IPS DF 4.7 (cell line): ENCODE results near the gene LAMA2.

Experiments
- DNase-seq: peaks from one replicate; pipeline ENCODE4 v3.0.0-alpha.2; 2013; ENCODE audit warnings: low spot score; ENCODE audit errors: extremely low read depth

Gene LAMA2

DNA sequence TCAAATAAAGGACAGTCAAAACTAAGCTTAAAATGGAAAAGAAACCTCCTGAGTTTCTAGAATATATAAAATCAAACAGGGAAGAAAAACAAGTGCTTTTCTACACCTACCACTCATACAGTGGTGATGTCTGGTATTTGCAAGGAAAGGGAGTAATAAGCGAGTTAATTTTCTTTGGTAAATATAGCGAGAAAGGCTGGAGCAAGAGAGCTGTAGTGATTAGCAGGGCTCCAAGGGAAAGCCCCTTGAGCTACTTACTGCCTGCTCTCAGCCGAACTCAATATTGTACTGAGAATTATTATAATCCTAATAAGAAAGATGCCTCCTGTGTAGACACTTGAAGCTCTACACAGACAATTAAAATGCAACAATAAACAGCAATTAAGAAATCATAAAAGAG is 296.3 kb downstream of the LAMA2 start:
- DNase-seq: no peak

DNA sequence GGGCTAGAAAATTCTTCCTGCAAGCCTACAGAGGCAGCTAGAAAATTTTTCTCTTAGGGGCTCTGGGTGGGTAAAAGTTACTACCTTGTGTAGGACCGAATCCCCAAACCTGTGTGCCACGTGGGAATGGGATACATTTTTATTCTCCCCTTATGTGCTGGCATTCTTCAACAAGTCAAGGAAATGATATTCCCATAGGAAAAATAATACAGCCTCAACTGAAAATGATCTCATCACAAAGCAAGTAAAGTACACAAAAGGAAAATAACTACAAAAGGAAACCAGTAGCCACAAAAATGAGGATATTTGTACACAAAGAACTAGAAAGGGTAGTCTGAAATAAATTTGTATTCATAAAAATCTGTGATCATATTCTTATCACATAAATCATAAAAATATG is 298.1 kb downstream of the LAMA2 start:
- DNase-seq: no peak

DNA sequence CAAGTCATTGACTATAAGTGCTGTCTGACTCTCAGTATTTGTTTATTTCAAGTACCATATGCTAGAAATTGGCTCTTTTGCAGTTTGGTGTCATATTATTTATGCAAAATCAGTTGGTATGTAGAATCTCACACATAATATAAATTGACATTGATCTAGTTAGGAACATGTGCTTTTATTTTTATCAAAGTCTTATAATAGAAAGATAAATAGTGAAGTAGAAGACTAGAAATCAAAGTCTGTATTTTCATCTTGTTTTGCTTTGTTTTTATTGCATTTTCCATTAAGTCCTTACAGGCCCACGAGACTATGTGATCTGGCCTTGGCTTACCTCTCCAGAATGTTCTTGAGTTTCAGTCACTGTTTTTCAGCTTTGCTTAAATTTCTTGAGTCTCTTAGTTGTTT is 300.3 kb downstream of the LAMA2 start:
- DNase-seq: no peak

DNA sequence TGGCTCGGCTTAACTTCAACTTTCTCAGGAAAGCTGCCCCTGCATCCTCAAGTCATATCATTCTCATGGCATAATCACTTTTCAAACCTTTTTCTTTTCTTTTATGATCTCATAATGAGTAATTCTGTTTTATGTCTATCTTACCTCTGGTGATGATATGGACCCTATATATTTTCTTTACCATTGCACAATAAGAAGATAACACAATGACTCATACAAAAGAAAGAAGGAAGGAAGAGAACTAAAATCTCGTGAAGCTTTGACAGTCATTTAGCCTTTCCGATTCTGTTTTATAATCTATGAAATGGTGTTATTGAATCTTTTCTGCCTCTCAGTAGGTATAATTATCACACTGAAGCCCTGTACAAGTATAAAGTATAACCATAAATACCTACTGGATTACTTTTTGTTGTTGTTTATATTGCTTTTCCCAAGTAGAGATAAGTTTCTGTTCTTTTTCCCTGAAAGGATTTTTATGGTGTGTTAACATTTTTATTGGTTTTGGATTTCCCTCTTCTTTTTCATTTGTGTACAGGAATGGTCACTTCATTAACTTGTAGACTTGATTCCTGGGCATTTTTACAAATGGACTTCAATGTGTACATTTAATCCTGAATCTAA is 300.9 kb downstream of the LAMA2 start:
- no peak for DNase-seq

DNA sequence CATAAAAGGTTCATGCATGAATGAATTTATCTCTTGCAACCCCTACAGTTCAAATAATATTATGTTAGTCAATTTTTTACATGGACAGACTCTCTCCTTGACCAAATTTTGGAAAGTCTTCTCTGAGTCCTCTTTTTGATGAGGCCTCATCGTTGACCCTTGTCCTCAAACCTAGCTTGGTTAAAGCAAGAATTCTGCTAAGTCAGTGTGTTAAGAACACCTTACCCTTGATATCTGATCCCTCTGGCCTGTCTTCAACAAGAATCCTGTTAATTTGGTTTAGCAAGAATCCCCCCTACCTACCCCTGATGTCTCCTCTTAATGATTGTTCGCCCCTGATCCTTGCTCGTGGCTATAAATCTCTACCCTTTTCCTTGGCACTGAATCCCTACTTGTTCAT is 301.4 kb downstream of the LAMA2 start:
- DNase-seq: no peak

DNA sequence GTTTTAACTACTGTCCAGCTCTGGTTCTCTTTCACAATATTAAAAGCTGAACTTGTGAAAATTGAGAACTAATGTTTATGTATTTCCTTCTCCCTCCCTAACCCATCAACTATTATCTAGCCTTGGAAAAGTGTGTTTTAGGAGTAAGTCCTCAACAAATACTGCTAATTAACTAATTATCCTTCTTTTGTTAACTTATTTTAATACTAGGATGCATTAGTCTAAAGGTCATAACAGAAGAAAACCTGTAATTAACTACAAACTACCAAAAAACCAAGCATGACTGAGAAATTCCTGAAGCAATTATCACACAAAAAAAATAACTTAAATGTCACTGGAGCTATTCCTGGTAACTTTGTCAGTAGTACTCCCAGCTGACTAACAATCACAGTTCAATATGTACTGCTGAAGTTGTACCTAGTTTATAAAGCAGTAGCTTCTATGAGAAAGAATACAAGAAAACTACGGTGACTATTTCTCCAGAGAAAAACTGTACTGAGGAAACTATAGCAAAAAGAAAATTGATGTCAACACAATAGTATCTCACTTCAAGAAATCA is 301.9 kb downstream of the LAMA2 start:
- DNase-seq: no peak

DNA sequence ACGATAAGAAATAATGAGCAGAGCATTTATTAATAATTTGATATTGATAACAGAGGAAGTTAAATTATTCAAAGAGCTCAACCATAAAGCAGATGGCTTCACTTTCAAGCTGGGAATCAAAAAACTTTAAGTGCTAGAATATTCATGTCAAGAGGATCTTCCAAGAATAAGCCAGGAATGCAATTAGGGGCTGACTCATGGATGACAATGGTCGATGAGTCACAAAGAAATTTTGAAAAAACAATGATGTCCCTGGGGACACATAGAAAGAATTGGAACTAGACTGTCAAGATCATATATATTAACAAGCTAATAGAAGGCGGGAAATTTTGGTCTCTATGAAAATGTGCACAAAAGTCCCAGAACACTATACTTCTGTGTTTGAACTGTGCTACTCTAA is 304.1 kb downstream of the LAMA2 start:
- no peak for DNase-seq

DNA sequence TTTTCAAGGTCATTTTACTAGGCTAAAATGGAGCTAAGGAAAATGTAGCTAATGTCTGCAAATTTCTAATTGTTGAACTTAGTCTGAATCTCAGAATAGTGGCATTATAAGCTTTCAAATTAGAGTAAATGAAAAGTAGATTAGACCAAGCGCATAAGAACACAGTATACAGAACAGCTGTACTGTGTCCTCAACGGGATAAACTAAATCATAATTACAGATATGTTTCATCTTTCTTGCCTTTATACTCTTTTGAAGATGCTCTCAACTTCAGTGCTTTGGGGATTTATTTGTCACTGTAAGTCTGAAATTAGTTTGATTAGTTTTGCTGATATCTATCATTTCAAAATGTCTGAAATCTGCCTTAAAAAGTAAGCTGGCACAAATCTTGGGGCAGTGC is 305.4 kb downstream of the LAMA2 start:
- DNase-seq: no peak

DNA sequence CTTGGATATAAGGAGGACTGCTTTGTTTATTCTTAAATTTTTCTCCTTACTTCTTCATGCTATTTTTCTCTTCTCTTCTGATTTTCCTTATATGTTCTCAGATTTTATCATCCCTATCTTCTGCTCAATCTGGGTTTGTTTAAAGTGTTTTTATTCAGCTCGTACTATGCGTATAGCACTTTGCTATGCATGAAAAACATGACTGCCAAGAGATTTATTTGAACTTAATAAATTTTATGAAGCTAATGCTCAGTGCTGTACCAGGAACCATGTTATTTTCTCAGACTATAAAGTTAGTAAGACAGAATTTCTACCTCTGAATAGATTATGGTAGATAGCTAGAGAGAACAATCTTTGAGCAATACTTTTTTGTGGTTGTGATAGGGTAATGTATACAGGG is 305.9 kb downstream of the LAMA2 start:
- DNase-seq: no peak

DNA sequence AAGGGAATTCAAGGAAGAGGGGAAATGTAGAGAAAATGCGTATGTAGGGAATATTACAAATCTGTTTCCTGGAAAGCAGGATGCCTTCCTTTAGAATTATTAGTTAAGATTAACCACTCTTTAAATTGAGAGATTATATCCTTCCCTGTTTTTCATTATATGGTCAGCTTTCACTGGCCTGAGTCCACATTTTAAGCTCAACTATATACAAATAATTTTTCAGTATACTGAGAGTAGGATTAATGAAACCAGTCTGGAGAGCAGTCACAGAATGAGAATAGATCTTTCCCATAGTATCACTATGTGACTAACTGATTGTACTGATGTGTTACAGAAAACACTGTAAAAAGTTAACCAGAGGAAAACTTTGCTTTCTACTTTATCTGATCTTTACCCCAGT is 306.3 kb downstream of the LAMA2 start:
- no peak for DNase-seq

DNA sequence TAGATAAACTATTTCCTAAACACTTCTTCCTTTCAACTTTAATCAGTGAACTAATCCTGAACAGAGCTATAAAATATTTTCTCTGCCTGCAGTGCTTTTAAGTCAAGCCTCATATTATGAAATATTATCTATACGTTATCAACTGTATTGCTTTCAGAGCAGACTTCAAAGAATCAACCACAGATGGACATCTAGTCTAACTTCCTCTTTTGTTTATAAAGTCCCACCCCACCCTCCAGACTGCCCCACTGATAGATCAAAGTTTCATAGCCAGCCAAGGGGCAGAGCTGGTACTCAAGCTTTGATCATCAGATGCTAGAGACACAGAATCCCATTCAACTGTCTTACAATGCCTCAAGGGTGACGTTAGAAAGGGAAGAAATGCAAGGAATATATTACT is 308.3 kb downstream of the LAMA2 start:
- DNase-seq: no peak

DNA sequence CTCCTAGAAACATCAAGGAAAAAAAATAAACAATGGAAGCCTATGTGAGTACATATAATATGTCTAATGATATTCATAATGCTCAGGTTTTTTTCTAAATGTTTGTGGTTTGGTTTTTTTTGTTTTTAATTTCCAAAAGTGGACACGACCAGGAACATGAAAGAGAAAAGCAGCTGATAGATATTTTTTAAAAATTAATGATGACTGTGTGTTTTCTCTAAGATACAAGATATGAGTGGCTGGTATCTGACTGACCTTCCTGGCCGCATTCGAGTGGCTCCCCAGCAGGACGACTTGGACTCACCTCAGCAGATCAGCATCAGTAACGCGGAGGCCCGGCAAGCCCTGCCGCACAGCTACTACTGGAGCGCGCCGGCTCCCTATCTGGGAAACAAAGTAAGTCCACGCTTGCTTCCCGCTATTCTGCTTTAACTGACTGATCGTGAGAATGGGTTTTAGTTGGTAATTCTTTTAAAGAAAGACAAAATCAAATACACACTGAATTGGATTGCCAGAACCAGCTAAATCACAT is 309.6 kb downstream of the LAMA2 start:
- DNase-seq: no peak

DNA sequence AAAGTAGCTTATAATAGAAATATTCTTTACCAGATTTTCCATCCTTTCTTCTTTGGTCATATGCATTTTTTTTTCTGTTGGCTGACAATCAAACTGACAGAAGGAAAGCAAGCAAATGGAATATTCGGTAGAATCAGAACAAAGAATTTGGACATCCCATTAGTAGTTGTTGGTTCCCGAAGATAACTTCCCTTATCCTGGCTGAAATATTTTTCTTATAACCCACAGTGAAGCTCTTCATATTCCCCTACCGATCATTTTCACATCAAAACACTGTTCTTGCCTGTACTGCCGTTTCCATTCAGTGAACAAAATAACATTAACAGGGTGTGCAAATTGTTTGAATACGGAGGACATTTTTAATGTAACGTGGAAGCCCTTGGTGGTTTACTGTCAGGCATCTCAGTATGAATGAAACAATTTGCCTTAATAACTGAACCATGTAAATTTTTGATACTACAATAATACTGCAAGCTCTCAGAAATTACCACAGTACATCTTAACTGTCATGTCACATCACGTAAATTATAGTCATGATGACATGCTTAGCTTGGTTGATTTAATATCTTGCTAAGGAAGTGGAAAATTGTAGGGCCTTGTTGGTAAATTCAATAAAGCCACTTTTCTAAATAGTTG is 311.5 kb downstream of the LAMA2 start:
- no peak for DNase-seq

DNA sequence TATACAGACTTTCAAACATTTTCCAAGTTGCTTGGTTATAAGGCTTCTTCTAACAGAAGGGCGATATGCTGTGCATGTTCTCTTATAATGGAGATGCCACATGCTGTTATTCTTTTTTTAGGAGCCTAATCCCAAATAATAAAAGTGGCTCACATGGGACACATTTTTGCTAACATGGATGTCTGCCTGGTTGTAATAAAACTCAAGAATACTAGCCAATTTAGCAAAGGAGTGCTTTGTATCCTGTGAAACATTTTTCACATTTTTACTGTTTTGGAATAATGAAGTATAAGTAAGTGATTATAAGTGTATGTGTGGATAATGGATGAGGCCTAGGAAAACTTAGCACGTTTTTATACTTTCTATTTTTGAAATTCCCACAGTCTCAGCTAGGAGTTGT is 312.2 kb downstream of the LAMA2 start:
- DNase-seq: no peak

DNA sequence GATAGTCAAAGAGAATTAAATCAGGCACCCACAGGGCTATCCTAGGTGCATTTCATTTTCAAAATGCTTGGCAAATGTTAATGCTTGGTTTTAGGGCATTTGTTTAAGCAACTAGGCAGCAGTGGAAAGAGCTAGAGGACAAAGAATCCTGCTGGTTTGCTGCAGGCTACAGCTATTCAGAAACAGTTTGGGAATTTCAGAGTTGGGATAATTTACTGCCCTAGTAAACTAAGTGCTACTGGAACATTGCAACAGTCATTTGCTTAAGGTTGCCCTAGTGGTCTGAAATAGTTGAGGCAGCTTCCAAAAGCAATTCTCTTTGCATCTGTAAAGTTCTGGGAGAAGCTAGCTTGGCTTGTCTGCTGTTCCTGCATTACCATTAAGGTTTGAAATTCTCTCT is 312.7 kb downstream of the LAMA2 start:
- DNase-seq: no peak

DNA sequence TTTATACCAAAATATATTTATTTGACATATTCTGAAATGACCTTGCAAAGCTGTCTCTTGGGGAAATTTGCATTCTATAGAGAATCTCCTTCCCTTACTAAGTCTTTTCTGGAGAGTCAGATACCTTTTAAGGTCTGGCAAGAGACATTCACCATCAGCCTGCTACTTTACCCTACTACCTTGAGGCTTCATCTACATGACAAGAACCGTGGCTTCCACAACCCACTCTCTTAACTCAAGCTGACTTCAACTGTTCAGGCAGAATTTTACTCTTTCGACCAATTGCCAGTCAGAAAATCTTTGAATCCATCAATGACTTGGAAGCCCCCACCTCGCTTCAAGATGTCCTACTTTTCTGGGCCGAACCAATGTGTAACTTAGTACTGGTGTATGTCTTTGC is 314.2 kb downstream of the LAMA2 start:
- no peak for DNase-seq

DNA sequence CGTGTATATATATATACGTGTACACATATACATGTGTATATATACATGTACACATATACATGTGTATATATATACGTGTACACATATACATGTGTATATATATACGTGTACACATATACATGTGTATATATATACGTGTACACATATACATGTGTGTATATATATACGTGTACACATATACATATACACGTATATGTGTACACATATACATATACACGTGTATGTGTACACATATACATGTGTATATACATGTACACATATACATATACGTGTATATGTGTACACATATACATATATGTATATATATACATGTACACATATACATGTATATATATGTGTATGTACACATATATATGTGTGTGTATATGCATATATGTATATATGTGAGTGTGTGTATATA is 317.2 kb downstream of the LAMA2 start:
- DNase-seq: no peak

DNA sequence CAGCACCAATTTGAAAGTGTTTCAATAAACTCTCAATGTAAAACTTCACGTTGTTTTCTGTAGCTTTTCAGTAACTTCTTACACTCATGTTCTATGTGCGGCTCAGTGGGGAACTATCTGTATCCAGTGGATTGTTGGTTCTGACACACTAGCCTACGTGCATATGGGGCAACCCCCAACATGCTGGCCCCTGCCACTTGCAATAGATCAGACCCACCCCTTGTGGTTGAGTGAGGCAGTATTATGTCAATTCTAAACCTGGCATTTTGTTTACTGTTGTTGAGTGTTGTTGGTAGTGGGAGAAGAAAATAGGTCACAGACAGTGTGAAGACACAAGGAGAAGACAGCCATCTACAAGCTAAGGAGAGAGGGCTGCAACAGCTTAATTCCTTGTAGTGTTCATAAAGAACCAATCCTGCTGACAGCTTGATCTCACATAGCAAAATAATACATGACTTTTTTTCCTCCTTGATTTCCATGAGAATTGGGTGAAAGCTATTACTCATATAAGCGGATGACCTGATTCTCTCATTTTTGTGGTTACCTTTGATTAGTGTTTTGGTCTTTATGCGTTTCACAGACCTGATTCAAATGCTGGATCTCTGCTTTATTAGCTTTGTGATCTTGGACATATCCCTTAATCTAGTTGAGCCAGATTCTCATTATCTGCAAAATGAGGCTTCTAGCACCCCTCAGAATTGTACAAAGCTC is 320.4 kb downstream of the LAMA2 start:
- DNase-seq: no peak

DNA sequence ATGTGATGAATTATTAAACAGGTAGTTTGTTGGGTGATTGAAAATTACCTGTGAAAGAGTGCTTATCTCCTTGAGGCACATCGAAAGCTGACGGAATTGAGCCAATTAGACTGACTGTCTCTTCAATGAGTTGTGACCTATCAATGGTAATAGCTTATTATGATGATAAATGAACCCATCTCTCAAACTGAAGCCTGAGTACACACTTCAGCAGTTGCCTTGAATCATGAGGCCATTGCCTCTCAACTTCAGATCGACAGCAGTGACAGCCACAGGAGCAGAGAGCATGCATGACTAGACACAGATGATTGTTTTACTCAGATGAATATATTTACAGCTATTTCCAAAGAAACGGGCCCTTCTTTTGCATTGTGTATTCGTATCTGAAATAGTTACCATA is 323.9 kb downstream of the LAMA2 start:
- DNase-seq: no peak

DNA sequence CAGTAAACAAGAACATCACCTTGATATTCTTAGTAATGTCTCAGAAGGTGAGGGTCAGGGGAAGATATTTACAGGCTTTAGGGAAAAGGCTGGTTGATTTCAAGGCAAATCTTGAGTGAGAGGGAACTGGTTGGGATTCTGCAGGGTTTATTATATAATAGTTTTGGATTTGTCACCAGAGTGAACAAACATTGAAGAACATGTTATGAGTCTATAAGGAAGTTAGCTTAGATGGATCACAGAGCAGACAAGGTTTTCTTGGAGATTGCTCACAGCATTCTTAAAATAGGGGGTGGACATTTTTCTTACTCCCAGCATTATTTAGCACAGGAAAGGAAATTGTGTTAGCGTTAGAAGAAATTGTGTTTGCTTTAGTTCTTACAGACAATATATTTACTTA is 324.9 kb downstream of the LAMA2 start:
- no peak for DNase-seq

DNA sequence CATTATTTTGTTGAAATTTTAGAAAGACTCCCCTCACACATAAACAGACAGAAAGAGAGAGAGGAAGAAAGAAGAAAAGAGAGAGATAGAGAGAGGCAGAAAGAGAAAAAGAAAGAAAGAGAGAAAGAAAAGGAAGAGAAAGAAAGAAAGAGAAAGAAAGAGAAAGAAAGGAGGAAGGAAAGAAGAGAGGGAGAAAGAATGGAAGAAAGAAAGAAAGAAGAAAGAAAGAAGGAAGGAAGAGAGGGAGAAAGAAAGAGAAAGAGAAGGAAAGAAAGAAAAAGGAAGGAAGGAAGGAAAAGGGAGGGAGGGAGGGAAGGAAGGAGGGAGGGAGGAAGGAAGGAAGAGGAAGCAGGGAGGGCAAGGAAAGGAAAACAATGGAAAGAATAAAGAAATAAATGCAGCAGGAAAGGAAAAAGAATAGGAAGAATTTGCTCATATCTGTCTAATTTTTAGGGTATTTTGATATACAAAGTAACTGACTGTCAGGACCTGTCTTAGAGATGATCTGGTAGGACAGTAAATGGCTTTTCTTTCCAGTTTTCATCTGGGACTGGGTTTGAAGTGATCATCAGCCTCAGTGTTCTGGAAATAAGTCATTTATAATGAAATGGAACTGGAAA is 325.6 kb downstream of the LAMA2 start:
- no peak for DNase-seq

DNA sequence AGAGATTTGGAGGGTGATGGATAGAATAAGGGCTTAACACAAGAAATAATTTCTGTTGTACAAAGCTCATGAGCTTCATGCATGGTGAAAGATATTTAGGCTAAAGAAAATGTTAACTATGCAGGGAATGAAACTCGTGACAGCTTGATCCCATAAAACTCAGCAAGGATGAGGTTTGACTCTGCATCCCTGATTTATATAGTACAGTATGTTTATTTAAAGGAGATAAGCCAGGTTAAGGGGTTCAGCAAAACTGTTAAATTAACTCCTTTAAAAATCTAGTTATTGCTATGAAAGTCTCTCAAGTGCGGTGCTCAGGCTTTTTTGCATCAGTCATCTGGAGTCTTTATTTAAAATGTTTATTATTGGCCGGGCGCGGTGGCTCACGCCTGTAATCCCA is 326.4 kb downstream of the LAMA2 start:
- DNase-seq: no peak
